HepG2 (cell line): Measurements from ENCODE around the gene LRP1-AS. TPM values are rescaled to one million over a fixed set of nuclear protein-coding genes. Genes with fewer than 3 reads are reported as not detected.

Source experiments
- AGO1 ChIP-seq: fragments of 200-400 bp; formaldehyde crosslinking; IDR thresholded peaks from 2 replicates; pipeline ENCODE4 v1.6.1; 2017; ENCODE audit warnings: mild to moderate bottlenecking, low read depth, low read length, moderate library complexity; ENCODE audit not compliant: poor library complexity, severe bottlenecking
- NFATC3 ChIP-seq: sonication (generic); formaldehyde crosslinking; IDR thresholded peaks from 2 replicates; pipeline ENCODE4 v1.5.1; 2020; ENCODE audit warnings: mild to moderate bottlenecking, missing genetic modification reagents
- NKX3-1 ChIP-seq: sonication (generic); formaldehyde crosslinking; IDR thresholded peaks from 2 replicates; pipeline ENCODE4 v1.5.0; 2020; ENCODE audit warnings: missing genetic modification reagents
- POLR2G ChIP-seq: fragments of 200-400 bp; formaldehyde crosslinking; IDR thresholded peaks from 2 replicates; pipeline ENCODE4 v1.6.1; 2018; ENCODE audit warnings: mild to moderate bottlenecking, low read depth, low read length, moderate library complexity
- SRSF9 ChIP-seq: fragments of 200-400 bp; formaldehyde crosslinking; IDR thresholded peaks from 2 replicates; pipeline ENCODE4 v1.6.1; 2018; ENCODE audit warnings: borderline replicate concordance, mild to moderate bottlenecking, low read depth, low read length; ENCODE audit not compliant: insufficient read depth, poor library complexity, severe bottlenecking
- TCF7 ChIP-seq: sonication (generic); IDR thresholded peaks from 2 replicates; pipeline ENCODE4 v1.6.1; 2016; ENCODE audit warnings: antibody characterized with exemption, low read depth
- ZNF496 ChIP-seq: sonication (generic); formaldehyde crosslinking; IDR thresholded peaks from 2 replicates; pipeline ENCODE4 v1.8.1; 2023; ENCODE audit warnings: mild to moderate bottlenecking, moderate library complexity, missing genetic modification reagents; ENCODE audit not compliant: insufficient replicate concordance
- ZNF543 ChIP-seq: sonication (generic); formaldehyde crosslinking; IDR thresholded peaks from 2 replicates; pipeline ENCODE4 v1.4.0; 2020; ENCODE audit warnings: mild to moderate bottlenecking, missing genetic modification reagents
- ZNF724P ChIP-seq: sonication (generic); formaldehyde crosslinking; IDR thresholded peaks from 2 replicates; pipeline ENCODE4 v1.8.0; 2022; ENCODE audit warnings: missing genetic modification reagents, borderline replicate concordance
- polyA plus RNA-seq, 8 experiments: library from polyadenylated mRNA; depleted of rRNA in 3 of 8; stranded (reverse) in 7 of 8; unstranded in 1 of 8; fragments of >200 nt; fragmentation: Illumina TruSeq in 4 of 8; extraction: Trizol in 4 of 8; gene quantifications; 2 replicates each; pipeline versions ENCODE4 v1.2.1 to v1.2.3, GENCODE V29; 2011 to 2016; ENCODE audit warnings: low read depth in 4 of 8, missing spikeins in 1 of 8, mixed read lengths in 1 of 8; ENCODE audit not compliant: insufficient read depth in 1 of 8
- total RNA-seq, 5 experiments: library from RNA; depleted of rRNA; stranded (reverse); fragments of >200 nt; fragmentation: Illumina TruSeq; extraction: Trizol; gene quantifications; 2 replicates each; pipeline ENCODE4 v1.2.3, GENCODE V29; 2016; ENCODE audit warnings: low read depth in 1 of 5
- TF ChIP-seq, protein P1 (sequence below): sonication (generic); formaldehyde crosslinking; IDR thresholded peaks from 2 replicates; pipeline ENCODE4 v1.8.0; 2022; ENCODE audit warnings: mild to moderate bottlenecking, missing genetic modification reagents, moderate library complexity
- TF ChIP-seq, protein P2 (sequence below): IDR thresholded peaks from 2 replicates; pipeline ENCODE4 v1.6.1; 2016; ENCODE audit warnings: mild to moderate bottlenecking
- TF ChIP-seq, protein P3 (sequence below): sonication (generic); formaldehyde crosslinking; IDR thresholded peaks from 2 replicates; pipeline ENCODE4 v1.8.1; 2022; ENCODE audit warnings: mild to moderate bottlenecking, missing genetic modification reagents
- TF ChIP-seq, protein P4 (sequence below): sonication (generic); formaldehyde crosslinking; IDR thresholded peaks from 2 replicates; pipeline ENCODE4 v1.5.1; 2020; ENCODE audit warnings: missing genetic modification reagents, mild to moderate bottlenecking, borderline replicate concordance
- TF ChIP-seq, protein P5 (sequence below): sonication (generic); formaldehyde crosslinking; IDR thresholded peaks from one replicate; pipeline ENCODE4 v1.5.1; 2020; ENCODE audit warnings: mild to moderate bottlenecking, missing genetic modification reagents; ENCODE audit errors: not compliant biosample characterization
- TF ChIP-seq, protein P6 (sequence below): IDR thresholded peaks from 2 replicates; pipeline ENCODE4 v1.6.1; 2016; ENCODE audit warnings: low read depth, borderline replicate concordance

The LRP1-AS gene
- total and polyA plus RNA-seq, 2 of the 13 experiments (the other 11 are each of a cell fraction or from before 2014, with no cell fraction given) = 0.20 TPM; not detected in 1

DNA sequence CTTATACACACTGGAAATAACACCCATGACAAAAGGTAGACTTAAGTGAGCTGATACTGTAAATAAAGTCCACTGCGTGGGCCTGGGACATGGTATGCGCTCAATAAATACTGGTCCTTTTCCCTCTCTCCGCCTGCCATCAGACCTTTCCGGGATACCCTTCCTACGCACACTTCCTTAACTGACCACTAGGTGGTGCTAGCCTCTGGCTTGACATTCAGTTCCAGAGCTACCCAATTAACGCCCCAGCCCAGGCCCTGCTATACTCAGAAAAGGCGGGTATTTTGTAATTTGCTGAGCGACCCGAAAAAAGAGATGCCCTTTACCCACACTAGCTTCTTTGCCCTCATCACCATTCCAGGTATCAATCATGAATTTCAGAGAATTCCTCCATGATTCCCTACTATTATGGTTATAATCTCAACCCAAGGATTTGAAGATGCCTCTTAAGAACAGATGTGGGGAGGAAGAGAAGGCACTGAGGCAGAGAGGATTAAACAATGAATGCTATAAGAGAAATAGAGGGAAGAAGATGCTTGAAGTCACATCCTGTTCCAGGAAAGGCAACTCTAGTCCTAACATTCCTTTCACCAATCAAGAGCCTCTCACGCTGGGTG lies 23.1 kb downstream of the LRP1-AS start (continued):
- TF ChIP-seq ZNF496 (CRISPR knock-in tag) = no peak
- TF ChIP-seq, protein P1, sequence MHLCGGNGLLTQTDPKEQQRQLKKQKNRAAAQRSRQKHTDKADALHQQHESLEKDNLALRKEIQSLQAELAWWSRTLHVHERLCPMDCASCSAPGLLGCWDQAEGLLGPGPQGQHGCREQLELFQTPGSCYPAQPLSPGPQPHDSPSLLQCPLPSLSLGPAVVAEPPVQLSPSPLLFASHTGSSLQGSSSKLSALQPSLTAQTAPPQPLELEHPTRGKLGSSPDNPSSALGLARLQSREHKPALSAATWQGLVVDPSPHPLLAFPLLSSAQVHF (CRISPR knock-in tag) = no peak
- no peak for TF ChIP-seq POLR2G
- no peak for TF ChIP-seq SRSF9
- TF ChIP-seq AGO1 = no peak
- TF ChIP-seq, protein P2, sequence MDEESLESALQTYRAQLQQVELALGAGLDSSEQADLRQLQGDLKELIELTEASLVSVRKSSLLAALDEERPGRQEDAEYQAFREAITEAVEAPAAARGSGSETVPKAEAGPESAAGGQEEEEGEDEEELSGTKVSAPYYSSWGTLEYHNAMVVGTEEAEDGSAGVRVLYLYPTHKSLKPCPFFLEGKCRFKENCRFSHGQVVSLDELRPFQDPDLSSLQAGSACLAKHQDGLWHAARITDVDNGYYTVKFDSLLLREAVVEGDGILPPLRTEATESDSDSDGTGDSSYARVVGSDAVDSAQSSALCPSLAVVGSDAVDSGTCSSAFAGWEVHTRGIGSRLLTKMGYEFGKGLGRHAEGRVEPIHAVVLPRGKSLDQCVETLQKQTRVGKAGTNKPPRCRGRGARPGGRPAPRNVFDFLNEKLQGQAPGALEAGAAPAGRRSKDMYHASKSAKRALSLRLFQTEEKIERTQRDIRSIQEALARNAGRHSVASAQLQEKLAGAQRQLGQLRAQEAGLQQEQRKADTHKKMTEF (CRISPR knock-in tag) = no peak
- no peak for TF ChIP-seq NKX3-1 (CRISPR knock-in tag)
- TF ChIP-seq, protein P3, sequence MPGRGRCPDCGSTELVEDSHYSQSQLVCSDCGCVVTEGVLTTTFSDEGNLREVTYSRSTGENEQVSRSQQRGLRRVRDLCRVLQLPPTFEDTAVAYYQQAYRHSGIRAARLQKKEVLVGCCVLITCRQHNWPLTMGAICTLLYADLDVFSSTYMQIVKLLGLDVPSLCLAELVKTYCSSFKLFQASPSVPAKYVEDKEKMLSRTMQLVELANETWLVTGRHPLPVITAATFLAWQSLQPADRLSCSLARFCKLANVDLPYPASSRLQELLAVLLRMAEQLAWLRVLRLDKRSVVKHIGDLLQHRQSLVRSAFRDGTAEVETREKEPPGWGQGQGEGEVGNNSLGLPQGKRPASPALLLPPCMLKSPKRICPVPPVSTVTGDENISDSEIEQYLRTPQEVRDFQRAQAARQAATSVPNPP (CRISPR knock-in tag) = no peak
- TF ChIP-seq NFATC3 = no peak
- TF ChIP-seq ZNF543 (CRISPR knock-in tag) = no peak
- no peak for TF ChIP-seq TCF7
- TF ChIP-seq, protein P4, sequence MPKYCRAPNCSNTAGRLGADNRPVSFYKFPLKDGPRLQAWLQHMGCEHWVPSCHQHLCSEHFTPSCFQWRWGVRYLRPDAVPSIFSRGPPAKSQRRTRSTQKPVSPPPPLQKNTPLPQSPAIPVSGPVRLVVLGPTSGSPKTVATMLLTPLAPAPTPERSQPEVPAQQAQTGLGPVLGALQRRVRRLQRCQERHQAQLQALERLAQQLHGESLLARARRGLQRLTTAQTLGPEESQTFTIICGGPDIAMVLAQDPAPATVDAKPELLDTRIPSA (CRISPR knock-in tag) = no peak
- TF ChIP-seq, protein P5, sequence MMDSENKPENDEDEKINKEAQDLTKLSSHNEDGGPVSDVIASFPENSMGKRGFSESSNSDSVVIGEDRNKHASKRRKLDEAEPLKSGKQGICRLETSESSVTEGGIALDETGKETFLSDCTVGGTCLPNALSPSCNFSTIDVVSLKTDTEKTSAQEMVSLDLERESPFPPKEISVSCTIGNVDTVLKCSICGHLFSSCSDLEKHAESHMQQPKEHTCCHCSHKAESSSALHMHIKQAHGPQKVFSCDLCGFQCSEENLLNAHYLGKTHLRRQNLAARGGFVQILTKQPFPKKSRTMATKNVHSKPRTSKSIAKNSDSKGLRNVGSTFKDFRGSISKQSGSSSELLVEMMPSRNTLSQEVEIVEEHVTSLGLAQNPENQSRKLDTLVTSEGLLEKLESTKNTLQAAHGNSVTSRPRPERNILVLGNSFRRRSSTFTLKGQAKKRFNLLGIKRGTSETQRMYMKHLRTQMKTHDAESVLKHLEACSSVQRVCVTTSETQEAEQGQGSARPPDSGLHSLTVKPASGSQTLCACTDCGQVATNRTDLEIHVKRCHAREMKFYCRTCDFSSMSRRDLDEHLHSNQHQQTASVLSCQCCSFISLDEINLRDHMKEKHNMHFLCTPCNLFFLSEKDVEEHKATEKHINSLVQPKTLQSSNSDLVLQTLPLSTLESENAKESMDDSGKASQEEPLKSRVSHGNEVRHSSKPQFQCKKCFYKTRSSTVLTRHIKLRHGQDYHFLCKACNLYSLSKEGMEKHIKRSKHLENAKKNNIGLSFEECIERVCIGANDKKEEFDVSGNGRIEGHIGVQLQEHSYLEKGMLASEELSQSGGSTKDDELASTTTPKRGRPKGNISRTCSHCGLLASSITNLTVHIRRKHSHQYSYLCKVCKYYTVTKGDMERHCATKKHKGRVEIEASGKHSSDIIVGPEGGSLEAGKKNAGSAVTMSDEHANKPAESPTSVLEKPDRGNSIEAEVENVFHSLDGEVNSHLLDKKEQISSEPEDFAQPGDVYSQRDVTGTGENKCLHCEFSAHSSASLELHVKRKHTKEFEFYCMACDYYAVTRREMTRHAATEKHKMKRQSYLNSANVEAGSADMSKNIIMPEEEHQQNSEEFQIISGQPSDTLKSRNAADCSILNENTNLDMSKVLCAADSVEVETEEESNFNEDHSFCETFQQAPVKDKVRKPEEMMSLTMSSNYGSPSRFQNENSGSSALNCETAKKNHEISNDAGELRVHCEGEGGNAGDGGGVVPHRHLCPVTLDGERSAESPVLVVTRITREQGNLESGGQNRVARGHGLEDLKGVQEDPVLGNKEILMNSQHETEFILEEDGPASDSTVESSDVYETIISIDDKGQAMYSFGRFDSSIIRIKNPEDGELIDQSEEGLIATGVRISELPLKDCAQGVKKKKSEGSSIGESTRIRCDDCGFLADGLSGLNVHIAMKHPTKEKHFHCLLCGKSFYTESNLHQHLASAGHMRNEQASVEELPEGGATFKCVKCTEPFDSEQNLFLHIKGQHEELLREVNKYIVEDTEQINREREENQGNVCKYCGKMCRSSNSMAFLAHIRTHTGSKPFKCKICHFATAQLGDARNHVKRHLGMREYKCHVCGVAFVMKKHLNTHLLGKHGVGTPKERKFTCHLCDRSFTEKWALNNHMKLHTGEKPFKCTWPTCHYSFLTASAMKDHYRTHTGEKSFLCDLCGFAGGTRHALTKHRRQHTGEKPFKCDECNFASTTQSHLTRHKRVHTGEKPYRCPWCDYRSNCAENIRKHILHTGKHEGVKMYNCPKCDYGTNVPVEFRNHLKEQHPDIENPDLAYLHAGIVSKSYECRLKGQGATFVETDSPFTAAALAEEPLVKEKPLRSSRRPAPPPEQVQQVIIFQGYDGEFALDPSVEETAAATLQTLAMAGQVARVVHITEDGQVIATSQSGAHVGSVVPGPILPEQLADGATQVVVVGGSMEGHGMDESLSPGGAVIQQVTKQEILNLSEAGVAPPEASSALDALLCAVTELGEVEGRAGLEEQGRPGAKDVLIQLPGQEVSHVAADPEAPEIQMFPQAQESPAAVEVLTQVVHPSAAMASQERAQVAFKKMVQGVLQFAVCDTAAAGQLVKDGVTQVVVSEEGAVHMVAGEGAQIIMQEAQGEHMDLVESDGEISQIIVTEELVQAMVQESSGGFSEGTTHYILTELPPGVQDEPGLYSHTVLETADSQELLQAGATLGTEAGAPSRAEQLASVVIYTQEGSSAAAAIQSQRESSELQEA = no peak
- TF ChIP-seq, protein P6, sequence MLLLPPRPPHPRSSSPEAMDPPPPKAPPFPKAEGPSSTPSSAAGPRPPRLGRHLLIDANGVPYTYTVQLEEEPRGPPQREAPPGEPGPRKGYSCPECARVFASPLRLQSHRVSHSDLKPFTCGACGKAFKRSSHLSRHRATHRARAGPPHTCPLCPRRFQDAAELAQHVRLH (CRISPR knock-in tag) = no peak
- no peak for TF ChIP-seq ZNF724P
